Measurements from ENCODE around the gene C18orf54.
A peak's percentile ranks its signal among the peaks of the same experiment; 100 is the strongest.
"Not testable (repeated sequence)": the region's sequence is repeated elsewhere in the genome, so short reads cannot be mapped to it uniquely, and the experiment has no call there.

C18orf54 gene

GRCh38 chr18:54357660-54358494 is at the start of gene C18orf54, which contains the start of gene STARD6:
Gene C18orf54 (plus strand): TSS chr18:54357906. CDS start chr18:54360573, 2,667 bp downstream.
Gene STARD6 (minus strand): TSS chr18:54357858. CDS start chr18:54354573, 3,285 bp downstream.
- peaks cover 19% of the 10 kb centered on the region for H3K36me3 ChIP-seq (ENCODE audit: control insufficient read depth, low read depth, low read length)
- peak within 1 kb of the TSS; percentile 36 for H3K27ac ChIP-seq (ENCODE audit: low read length)
- H3K27me3 ChIP-seq (ENCODE audit: control insufficient read depth, insufficient read depth, low read length) = no peaks in the 10 kb centered on the region
- H3K9ac ChIP-seq (ENCODE audit: low read length) = peak within 1 kb of the TSS; percentile 70
- H3K4me1 ChIP-seq (ENCODE audit: control insufficient read depth, low read depth, low read length) = peaks cover 16% of the 10 kb centered on the region
- H3K9me3 ChIP-seq (ENCODE audit: control insufficient read depth, low read depth, low read length) = no peaks in the 10 kb centered on the region
- H3K4me3 ChIP-seq (ENCODE audit: low read length) = peak within 1 kb of the TSS; percentile 81

GRCh38 chr18:54309564-54309963 is 48.1 kb upstream of the C18orf54 start:
- H3K4me3 ChIP-seq (ENCODE audit: low read length); H3K27ac ChIP-seq (ENCODE audit: low read length); H3K4me1 ChIP-seq (ENCODE audit: control insufficient read depth, low read depth, low read length); H3K9ac ChIP-seq (ENCODE audit: low read length); H3K36me3 ChIP-seq (ENCODE audit: control insufficient read depth, low read depth, low read length); H3K27me3 ChIP-seq (ENCODE audit: control insufficient read depth, insufficient read depth, low read length); H3K9me3 ChIP-seq (ENCODE audit: control insufficient read depth, low read depth, low read length): not testable (repeated sequence)

- H3K4me1 ChIP-seq (ENCODE audit: control insufficient read depth, low read depth, low read length) = peaks cover 12% of the 10 kb centered on the region
- H3K9ac ChIP-seq (ENCODE audit: low read length) = no peak overlapping the region
- H3K9me3 ChIP-seq (ENCODE audit: control insufficient read depth, low read depth, low read length) = no peaks in the 10 kb centered on the region
- no peak overlapping the region for H3K27ac ChIP-seq (ENCODE audit: low read length)
- no peak overlapping the region for H3K4me3 ChIP-seq (ENCODE audit: low read length)
- no peaks in the 10 kb centered on the region for H3K36me3 ChIP-seq (ENCODE audit: control insufficient read depth, low read depth, low read length)
- no peaks in the 10 kb centered on the region for H3K27me3 ChIP-seq (ENCODE audit: control insufficient read depth, insufficient read depth, low read length)
These were observed 41.5 kb upstream of the C18orf54 start for GRCh38 chr18:54316071-54316820.

- Histone ChIP-seq H3K27ac (ENCODE audit: low read length) (no peak overlapping the region), H3K9ac (ENCODE audit: low read length) (no peak overlapping the region), H3K27me3 (ENCODE audit: control insufficient read depth, insufficient read depth, low read length) (no peaks in the 10 kb centered on the region), H3K9me3 (ENCODE audit: control insufficient read depth, low read depth, low read length) (no peaks in the 10 kb centered on the region), H3K4me3 (ENCODE audit: low read length) (no peak overlapping the region), H3K36me3 (ENCODE audit: control insufficient read depth, low read depth, low read length) (no peaks in the 10 kb centered on the region), H3K4me1 (ENCODE audit: control insufficient read depth, low read depth, low read length) (peaks cover 12% of the 10 kb centered on the region)
These were observed 34.1 kb upstream of the C18orf54 start for GRCh38 chr18:54323561-54323960.

DNA sequence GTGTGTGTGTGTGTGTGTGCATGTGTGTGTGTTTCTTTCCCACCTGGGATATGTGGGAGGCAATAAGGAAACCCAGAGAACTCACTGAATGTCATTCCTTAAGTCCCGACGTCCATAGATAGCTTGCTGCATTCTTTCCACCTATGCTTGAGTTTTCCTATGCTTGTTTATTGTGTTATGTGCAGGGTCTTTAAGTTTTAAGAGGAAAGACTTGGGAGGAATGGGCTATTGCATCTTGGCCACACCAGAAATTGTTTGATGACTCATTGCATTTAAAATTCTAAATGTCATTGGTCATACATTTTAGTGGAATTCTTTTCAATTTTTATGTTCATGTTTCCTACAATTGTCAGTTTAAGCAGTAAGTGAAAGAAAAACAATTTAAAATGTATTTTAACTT is 33.7 kb upstream of the C18orf54 start:
- Histone ChIP-seq H3K4me1 (ENCODE audit: control insufficient read depth, low read depth, low read length) (peaks cover 12% of the 10 kb centered on the region), H3K9me3 (ENCODE audit: control insufficient read depth, low read depth, low read length) (no peaks in the 10 kb centered on the region), H3K27me3 (ENCODE audit: control insufficient read depth, insufficient read depth, low read length) (no peaks in the 10 kb centered on the region), H3K4me3 (ENCODE audit: low read length) (no peak overlapping the region), H3K27ac (ENCODE audit: low read length) (no peak overlapping the region), H3K36me3 (ENCODE audit: control insufficient read depth, low read depth, low read length) (no peaks in the 10 kb centered on the region), H3K9ac (ENCODE audit: low read length) (no peak overlapping the region)

DNA sequence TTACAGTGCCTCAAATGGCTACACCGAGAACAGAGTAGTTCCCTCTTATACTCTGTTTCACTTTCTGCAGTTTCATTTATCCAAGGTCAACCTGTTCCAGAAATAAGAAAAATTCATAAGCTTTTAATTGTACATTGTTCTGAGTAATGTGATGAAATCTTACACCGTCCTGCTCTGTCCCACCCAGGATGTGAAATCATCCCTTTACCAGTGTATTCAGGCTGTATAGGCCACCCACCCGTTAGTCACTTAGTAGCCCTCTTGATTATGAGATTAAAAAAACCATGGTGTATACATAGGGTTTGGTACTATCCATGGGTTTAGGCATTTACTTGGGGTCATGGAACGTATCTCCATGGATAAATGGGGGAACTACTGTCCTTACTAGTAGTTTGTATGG is 29.9 kb upstream of the C18orf54 start:
- Histone ChIP-seq H3K27me3 (ENCODE audit: control insufficient read depth, insufficient read depth, low read length) (no peaks in the 10 kb centered on the region), H3K4me3 (ENCODE audit: low read length) (no peak overlapping the region), H3K9me3 (ENCODE audit: control insufficient read depth, low read depth, low read length) (no peaks in the 10 kb centered on the region), H3K27ac (ENCODE audit: low read length) (no peak overlapping the region), H3K9ac (ENCODE audit: low read length) (no peak overlapping the region), H3K36me3 (ENCODE audit: control insufficient read depth, low read depth, low read length) (no peaks in the 10 kb centered on the region), H3K4me1 (ENCODE audit: control insufficient read depth, low read depth, low read length) (no peaks in the 10 kb centered on the region)

DNA sequence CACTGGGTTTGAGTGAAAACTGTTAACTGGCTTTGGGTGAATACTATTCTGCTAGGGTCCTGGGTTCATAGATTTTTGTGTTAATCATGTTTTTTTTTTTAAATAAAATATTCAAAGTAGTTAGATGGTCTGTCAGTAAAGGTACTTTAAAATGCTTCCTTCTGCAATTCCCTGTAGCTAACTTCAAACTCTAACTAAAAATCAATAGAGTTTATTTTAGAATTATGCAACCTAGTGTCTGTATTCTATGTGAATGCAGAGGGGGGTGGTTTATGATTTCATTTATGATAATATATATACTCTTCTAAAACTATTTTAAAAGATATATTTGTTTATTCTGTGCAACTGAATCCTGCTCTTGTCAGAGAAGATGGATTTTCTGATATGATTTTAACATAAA is 27.9 kb upstream of the C18orf54 start:
- no peaks in the 10 kb centered on the region for H3K4me1 ChIP-seq (ENCODE audit: control insufficient read depth, low read depth, low read length)
- no peak overlapping the region for H3K27ac ChIP-seq (ENCODE audit: low read length)
- no peak overlapping the region for H3K9ac ChIP-seq (ENCODE audit: low read length)
- H3K36me3 ChIP-seq (ENCODE audit: control insufficient read depth, low read depth, low read length) = no peaks in the 10 kb centered on the region
- no peaks in the 10 kb centered on the region for H3K9me3 ChIP-seq (ENCODE audit: control insufficient read depth, low read depth, low read length)
- no peak overlapping the region for H3K4me3 ChIP-seq (ENCODE audit: low read length)
- no peaks in the 10 kb centered on the region for H3K27me3 ChIP-seq (ENCODE audit: control insufficient read depth, insufficient read depth, low read length)

- no peak overlapping the region for H3K9ac ChIP-seq (ENCODE audit: low read length)
- no peak overlapping the region for H3K4me3 ChIP-seq (ENCODE audit: low read length)
- H3K27ac ChIP-seq (ENCODE audit: low read length) = no peak overlapping the region
- no peaks in the 10 kb centered on the region for H3K9me3 ChIP-seq (ENCODE audit: control insufficient read depth, low read depth, low read length)
- H3K4me1 ChIP-seq (ENCODE audit: control insufficient read depth, low read depth, low read length) = no peaks in the 10 kb centered on the region
- H3K27me3 ChIP-seq (ENCODE audit: control insufficient read depth, insufficient read depth, low read length) = no peaks in the 10 kb centered on the region
- no peaks in the 10 kb centered on the region for H3K36me3 ChIP-seq (ENCODE audit: control insufficient read depth, low read depth, low read length)
These were observed 26.7 kb upstream of the C18orf54 start for GRCh38 chr18:54330768-54331548.

GRCh38 chr18:54335638-54336173 is 22.0 kb upstream of the C18orf54 start:
- Histone ChIP-seq H3K4me3 (ENCODE audit: low read length) (no peak overlapping the region), H3K9me3 (ENCODE audit: control insufficient read depth, low read depth, low read length) (no peaks in the 10 kb centered on the region), H3K36me3 (ENCODE audit: control insufficient read depth, low read depth, low read length) (no peaks in the 10 kb centered on the region), H3K9ac (ENCODE audit: low read length) (no peak overlapping the region), H3K27me3 (ENCODE audit: control insufficient read depth, insufficient read depth, low read length) (no peaks in the 10 kb centered on the region), H3K27ac (ENCODE audit: low read length) (no peak overlapping the region), H3K4me1 (ENCODE audit: control insufficient read depth, low read depth, low read length) (no peaks in the 10 kb centered on the region)

DNA sequence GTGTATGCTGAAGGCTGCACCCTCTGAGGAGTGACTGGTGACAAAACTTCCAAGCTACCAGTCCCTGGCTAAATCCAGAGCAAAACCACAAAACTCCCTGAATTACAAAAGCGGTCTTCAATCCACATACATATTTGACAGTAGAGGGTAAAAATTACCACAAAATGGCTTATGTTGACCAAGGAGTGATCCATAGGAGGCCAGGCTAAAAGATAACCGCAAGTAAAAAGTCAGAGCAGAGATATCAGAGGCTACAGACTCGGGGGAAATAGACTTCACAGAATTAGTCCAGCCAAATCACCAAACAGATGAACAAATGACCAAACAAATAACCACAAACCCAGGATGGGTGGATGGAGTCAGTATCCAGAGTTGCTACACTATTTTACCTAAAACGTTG is 19.5 kb upstream of the C18orf54 start:
- Histone ChIP-seq H3K4me3 (ENCODE audit: low read length) (no peak overlapping the region), H3K4me1 (ENCODE audit: control insufficient read depth, low read depth, low read length) (no peaks in the 10 kb centered on the region), H3K9me3 (ENCODE audit: control insufficient read depth, low read depth, low read length) (peaks cover 3% of the 10 kb centered on the region), H3K27me3 (ENCODE audit: control insufficient read depth, insufficient read depth, low read length) (no peaks in the 10 kb centered on the region), H3K27ac (ENCODE audit: low read length) (no peak overlapping the region), H3K36me3 (ENCODE audit: control insufficient read depth, low read depth, low read length) (no peaks in the 10 kb centered on the region), H3K9ac (ENCODE audit: low read length) (no peak overlapping the region)

- no peak overlapping the region for H3K27ac ChIP-seq (ENCODE audit: low read length)
- H3K4me1 ChIP-seq (ENCODE audit: control insufficient read depth, low read depth, low read length) = no peaks in the 10 kb centered on the region
- H3K9ac ChIP-seq (ENCODE audit: low read length) = no peak overlapping the region
- H3K9me3 ChIP-seq (ENCODE audit: control insufficient read depth, low read depth, low read length) = no peaks in the 10 kb centered on the region
- no peak overlapping the region for H3K4me3 ChIP-seq (ENCODE audit: low read length)
- no peaks in the 10 kb centered on the region for H3K27me3 ChIP-seq (ENCODE audit: control insufficient read depth, insufficient read depth, low read length)
- no peaks in the 10 kb centered on the region for H3K36me3 ChIP-seq (ENCODE audit: control insufficient read depth, low read depth, low read length)
These were observed 6.5 kb upstream of the C18orf54 start for GRCh38 chr18:54351186-54351585.
